HepG2 (cell line): ENCODE measurements around the gene KRTAP5-6. TPM values are rescaled to one million over a fixed set of nuclear protein-coding genes. Genes with fewer than 3 reads are reported as not detected.

ENCODE experiments used
- ETV5 ChIP-seq: IDR thresholded peaks from 2 replicates; pipeline ENCODE4 v1.6.1; 2018; ENCODE audit warnings: missing biosample characterization, missing genetic modification reagents, inconsistent platforms, borderline replicate concordance
- HMG20B ChIP-seq: conservative IDR thresholded peaks from 2 replicates; pipeline ENCODE4 v1.6.1; 2016; ENCODE audit warnings: missing genetic modification reagents, missing compliant biosample characterization
- MAFF ChIP-seq: IDR thresholded peaks from 2 replicates; pipeline ENCODE4 v1.6.1; 2011; ENCODE audit warnings: low read depth, low read length, improper control_type of control experiment
- MIXL1 ChIP-seq: IDR thresholded peaks from 2 replicates; pipeline ENCODE4 v1.6.1; 2016
- SAP130 ChIP-seq: IDR thresholded peaks from 2 replicates; pipeline ENCODE4 v1.6.1; 2016; ENCODE audit warnings: low read depth
- STAG1 ChIP-seq: sonication (generic); formaldehyde crosslinking; IDR thresholded peaks from 2 replicates; pipeline ENCODE4 v1.4.0; 2020; ENCODE audit warnings: missing genetic modification reagents
- TEAD3 ChIP-seq: optimal IDR thresholded peaks from 2 replicates; pipeline ENCODE3; 2016; ENCODE audit warnings: borderline replicate concordance
- ZNF468 ChIP-seq: sonication (generic); formaldehyde crosslinking; IDR thresholded peaks from 2 replicates; pipeline ENCODE4 v1.8.0; 2022; ENCODE audit warnings: mild to moderate bottlenecking, moderate library complexity, missing genetic modification reagents
- ZNF556 ChIP-seq: sonication (generic); formaldehyde crosslinking; IDR thresholded peaks from 2 replicates; pipeline ENCODE4 v1.4.0; 2020; ENCODE audit warnings: mild to moderate bottlenecking, missing genetic modification reagents, borderline replicate concordance
- ZNF605 ChIP-seq: sonication (generic); formaldehyde crosslinking; IDR thresholded peaks from 2 replicates; pipeline ENCODE4 v1.8.0; 2022; ENCODE audit warnings: mild to moderate bottlenecking, missing genetic modification reagents
- ZZZ3 ChIP-seq: sonication (generic); formaldehyde crosslinking; IDR thresholded peaks from 2 replicates; pipeline ENCODE4 v1.4.0; 2020; ENCODE audit warnings: missing genetic modification reagents, mild to moderate bottlenecking, borderline replicate concordance
- polyA plus RNA-seq, 8 experiments: library from polyadenylated mRNA; depleted of rRNA in 3 of 8; stranded (reverse) in 7 of 8; unstranded in 1 of 8; fragments of >200 nt; fragmentation: Illumina TruSeq in 4 of 8; extraction: Trizol in 4 of 8; gene quantifications; 2 replicates each; pipeline versions ENCODE4 v1.2.1 to v1.2.3, GENCODE V29; 2011 to 2016; ENCODE audit warnings: low read depth in 4 of 8, missing spikeins in 1 of 8, mixed read lengths in 1 of 8; ENCODE audit not compliant: insufficient read depth in 1 of 8
- total RNA-seq, 5 experiments: library from RNA; depleted of rRNA; stranded (reverse); fragments of >200 nt; fragmentation: Illumina TruSeq; extraction: Trizol; gene quantifications; 2 replicates each; pipeline ENCODE4 v1.2.3, GENCODE V29; 2016; ENCODE audit warnings: low read depth in 1 of 5
- TF ChIP-seq, protein P1 (sequence below): sonication (generic); formaldehyde crosslinking; conservative IDR thresholded peaks from 2 replicates; pipeline ENCODE4 v1.8.0; 2022; ENCODE audit warnings: mild to moderate bottlenecking, moderate library complexity, missing genetic modification reagents
- TF ChIP-seq, protein P2 (sequence below): sonication (generic); formaldehyde crosslinking; IDR thresholded peaks from 2 replicates; pipeline ENCODE4 v1.4.0; 2020; ENCODE audit warnings: missing genetic modification reagents
- TF ChIP-seq, protein P3 (sequence below): sonication (generic); formaldehyde crosslinking; IDR thresholded peaks from 2 replicates; pipeline ENCODE4 v1.4.0; 2020; ENCODE audit warnings: missing genetic modification reagents, mild to moderate bottlenecking, borderline replicate concordance
- TF ChIP-seq, protein P4 (sequence below): sonication (generic); formaldehyde crosslinking; IDR thresholded peaks from 2 replicates; pipeline ENCODE4 v1.5.0; 2020; ENCODE audit warnings: missing genetic modification reagents

KRTAP5-6 gene
- total and polyA plus RNA-seq, 2 of the 13 experiments (the other 11 are each of a cell fraction or from before 2014, with no cell fraction given): not detected

DNA sequence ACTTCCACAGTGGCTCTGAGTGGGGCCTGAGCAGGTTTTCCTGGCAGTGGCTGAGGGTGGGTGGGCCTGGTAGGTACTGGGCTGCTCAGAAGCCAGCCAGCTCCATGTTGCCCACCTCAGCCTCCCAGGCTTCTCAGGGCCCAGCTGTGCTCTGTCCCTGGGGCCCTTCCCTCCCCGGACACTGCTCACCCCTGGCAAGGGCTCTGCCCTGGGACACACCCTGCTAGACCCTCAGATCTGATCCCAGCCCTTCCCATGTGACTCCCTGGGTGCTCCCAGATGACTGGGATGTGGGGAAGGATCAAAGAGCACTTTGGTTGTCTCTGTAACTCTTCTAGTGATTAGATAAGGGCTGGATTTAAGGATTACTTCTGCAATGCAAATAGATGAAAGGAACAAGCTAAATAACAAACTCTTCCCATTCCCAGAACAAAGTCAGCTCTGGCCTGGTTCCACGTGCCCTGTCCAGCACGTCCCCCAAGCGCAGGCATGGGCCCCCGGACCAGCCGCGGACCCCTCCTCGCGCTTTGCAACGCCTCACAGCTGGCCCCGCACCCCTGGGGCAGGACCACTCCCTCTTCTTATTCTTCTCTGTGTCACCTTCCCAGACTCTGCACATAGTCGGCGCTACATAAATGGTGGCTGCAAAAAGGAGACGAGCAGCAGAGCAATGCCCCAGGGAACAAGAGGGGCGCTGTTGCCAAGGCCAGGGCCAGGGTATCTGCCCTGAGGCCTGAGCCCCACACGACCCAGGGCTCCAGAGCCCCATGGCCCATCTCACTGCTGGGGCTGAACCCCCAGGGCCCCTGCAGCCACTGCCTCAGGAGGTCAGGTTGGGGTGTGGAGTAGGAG, 5.7 kb upstream of the KRTAP5-6 start (continued):
- TF ChIP-seq, protein P1, sequence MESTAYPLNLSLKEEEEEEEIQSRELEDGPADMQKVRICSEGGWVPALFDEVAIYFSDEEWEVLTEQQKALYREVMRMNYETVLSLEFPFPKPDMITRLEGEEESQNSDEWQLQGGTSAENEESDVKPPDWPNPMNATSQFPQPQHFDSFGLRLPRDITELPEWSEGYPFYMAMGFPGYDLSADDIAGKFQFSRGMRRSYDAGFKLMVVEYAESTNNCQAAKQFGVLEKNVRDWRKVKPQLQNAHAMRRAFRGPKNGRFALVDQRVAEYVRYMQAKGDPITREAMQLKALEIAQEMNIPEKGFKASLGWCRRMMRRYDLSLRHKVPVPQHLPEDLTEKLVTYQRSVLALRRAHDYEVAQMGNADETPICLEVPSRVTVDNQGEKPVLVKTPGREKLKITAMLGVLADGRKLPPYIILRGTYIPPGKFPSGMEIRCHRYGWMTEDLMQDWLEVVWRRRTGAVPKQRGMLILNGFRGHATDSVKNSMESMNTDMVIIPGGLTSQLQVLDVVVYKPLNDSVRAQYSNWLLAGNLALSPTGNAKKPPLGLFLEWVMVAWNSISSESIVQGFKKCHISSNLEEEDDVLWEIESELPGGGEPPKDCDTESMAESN (CRISPR knock-in tag): peak; percentile 89
- TF ChIP-seq, protein P2, sequence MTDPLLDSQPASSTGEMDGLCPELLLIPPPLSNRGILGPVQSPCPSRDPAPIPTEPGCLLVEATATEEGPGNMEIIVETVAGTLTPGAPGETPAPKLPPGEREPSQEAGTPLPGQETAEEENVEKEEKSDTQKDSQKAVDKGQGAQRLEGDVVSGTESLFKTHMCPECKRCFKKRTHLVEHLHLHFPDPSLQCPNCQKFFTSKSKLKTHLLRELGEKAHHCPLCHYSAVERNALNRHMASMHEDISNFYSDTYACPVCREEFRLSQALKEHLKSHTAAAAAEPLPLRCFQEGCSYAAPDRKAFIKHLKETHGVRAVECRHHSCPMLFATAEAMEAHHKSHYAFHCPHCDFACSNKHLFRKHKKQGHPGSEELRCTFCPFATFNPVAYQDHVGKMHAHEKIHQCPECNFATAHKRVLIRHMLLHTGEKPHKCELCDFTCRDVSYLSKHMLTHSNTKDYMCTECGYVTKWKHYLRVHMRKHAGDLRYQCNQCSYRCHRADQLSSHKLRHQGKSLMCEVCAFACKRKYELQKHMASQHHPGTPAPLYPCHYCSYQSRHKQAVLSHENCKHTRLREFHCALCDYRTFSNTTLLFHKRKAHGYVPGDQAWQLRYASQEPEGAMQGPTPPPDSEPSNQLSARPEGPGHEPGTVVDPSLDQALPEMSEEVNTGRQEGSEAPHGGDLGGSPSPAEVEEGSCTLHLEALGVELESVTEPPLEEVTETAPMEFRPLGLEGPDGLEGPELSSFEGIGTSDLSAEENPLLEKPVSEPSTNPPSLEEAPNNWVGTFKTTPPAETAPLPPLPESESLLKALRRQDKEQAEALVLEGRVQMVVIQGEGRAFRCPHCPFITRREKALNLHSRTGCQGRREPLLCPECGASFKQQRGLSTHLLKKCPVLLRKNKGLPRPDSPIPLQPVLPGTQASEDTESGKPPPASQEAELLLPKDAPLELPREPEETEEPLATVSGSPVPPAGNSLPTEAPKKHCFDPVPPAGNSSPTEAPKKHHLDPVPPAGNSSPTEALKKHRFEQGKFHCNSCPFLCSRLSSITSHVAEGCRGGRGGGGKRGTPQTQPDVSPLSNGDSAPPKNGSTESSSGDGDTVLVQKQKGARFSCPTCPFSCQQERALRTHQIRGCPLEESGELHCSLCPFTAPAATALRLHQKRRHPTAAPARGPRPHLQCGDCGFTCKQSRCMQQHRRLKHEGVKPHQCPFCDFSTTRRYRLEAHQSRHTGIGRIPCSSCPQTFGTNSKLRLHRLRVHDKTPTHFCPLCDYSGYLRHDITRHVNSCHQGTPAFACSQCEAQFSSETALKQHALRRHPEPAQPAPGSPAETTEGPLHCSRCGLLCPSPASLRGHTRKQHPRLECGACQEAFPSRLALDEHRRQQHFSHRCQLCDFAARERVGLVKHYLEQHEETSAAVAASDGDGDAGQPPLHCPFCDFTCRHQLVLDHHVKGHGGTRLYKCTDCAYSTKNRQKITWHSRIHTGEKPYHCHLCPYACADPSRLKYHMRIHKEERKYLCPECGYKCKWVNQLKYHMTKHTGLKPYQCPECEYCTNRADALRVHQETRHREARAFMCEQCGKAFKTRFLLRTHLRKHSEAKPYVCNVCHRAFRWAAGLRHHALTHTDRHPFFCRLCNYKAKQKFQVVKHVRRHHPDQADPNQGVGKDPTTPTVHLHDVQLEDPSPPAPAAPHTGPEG (CRISPR knock-in tag): peak; percentile 75
- TF ChIP-seq MIXL1 (CRISPR knock-in tag): 0 out of 2 replicates have a peak, but pooled peaks have one; percentile 83
- no peak for TF ChIP-seq STAG1 (CRISPR knock-in tag)
- TF ChIP-seq ETV5: peak; percentile 88
- peak; percentile 90 for TF ChIP-seq HMG20B (CRISPR knock-in tag)
- TF ChIP-seq, protein P3, sequence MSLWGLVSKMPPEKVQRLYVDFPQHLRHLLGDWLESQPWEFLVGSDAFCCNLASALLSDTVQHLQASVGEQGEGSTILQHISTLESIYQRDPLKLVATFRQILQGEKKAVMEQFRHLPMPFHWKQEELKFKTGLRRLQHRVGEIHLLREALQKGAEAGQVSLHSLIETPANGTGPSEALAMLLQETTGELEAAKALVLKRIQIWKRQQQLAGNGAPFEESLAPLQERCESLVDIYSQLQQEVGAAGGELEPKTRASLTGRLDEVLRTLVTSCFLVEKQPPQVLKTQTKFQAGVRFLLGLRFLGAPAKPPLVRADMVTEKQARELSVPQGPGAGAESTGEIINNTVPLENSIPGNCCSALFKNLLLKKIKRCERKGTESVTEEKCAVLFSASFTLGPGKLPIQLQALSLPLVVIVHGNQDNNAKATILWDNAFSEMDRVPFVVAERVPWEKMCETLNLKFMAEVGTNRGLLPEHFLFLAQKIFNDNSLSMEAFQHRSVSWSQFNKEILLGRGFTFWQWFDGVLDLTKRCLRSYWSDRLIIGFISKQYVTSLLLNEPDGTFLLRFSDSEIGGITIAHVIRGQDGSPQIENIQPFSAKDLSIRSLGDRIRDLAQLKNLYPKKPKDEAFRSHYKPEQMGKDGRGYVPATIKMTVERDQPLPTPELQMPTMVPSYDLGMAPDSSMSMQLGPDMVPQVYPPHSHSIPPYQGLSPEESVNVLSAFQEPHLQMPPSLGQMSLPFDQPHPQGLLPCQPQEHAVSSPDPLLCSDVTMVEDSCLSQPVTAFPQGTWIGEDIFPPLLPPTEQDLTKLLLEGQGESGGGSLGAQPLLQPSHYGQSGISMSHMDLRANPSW: peak; percentile 98
- 0 out of 2 replicates have a peak, but pooled peaks have one; percentile 45 for TF ChIP-seq ZZZ3
- TF ChIP-seq, protein P4, sequence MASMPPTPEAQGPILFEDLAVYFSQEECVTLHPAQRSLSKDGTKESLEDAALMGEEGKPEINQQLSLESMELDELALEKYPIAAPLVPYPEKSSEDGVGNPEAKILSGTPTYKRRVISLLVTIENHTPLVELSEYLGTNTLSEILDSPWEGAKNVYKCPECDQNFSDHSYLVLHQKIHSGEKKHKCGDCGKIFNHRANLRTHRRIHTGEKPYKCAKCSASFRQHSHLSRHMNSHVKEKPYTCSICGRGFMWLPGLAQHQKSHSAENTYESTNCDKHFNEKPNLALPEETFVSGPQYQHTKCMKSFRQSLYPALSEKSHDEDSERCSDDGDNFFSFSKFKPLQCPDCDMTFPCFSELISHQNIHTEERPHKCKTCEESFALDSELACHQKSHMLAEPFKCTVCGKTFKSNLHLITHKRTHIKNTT: no peak
- TF ChIP-seq MAFF: no peak
- peak; percentile 78 for TF ChIP-seq TEAD3
- peak; percentile 67 for TF ChIP-seq ZNF605 (CRISPR knock-in tag)
- no peak for TF ChIP-seq ZNF468 (CRISPR knock-in tag)
- TF ChIP-seq SAP130 (CRISPR knock-in tag): peak; percentile 69
- peak; percentile 68; the same call in 1 of the 2 replicates for TF ChIP-seq ZNF556 (CRISPR knock-in tag)
